Natural killer cell treated with Interleukin-12 subunit alpha and Interleukin-12 subunit beta and Interleukin-15 and Interleukin-18, amount 100 ng/mL, for 72 hours (primary cell): ENCODE data around the gene OGDHL. TPM values are rescaled to one million over a fixed set of nuclear protein-coding genes. Genes with fewer than 3 reads are reported as not detected.
"Not testable (repeated sequence)": the region's sequence is repeated elsewhere in the genome, so short reads cannot be mapped to it uniquely, and the experiment has no call there.

ENCODE experiments used
- ATAC-seq, 2 donors: fragments of 150-1000 bp; cut with Tn5 transposase in 1 of 2; sonication (Bioruptor Pico), chemical (Tn5 transposase) in 1 of 2; 2 replicates each; pipeline ENCODE4 v1.10.0; 2021
- DNase-seq: peaks from one replicate; pipeline ENCODE4 v3.0.0; 2022; ENCODE audit warnings: low spot score
- H3K27ac Mint-ChIP-seq, 2 donors: 1 replicate in 1 of 2; 2 replicates in 1 of 2; pipeline ENCODE4 v1.8.0; 2022; ENCODE audit warnings: mixed read lengths in 2 of 2, mild to moderate bottlenecking in 1 of 2, moderate library complexity in 1 of 2
- H3K27me3 Mint-ChIP-seq, 2 donors: 1 replicate in 1 of 2; 2 replicates in 1 of 2; pipeline ENCODE4 v1.8.0; 2022; ENCODE audit warnings: mixed read lengths in 2 of 2
- H3K36me3 Mint-ChIP-seq: one replicate; pipeline ENCODE4 v1.8.0; 2022; ENCODE audit warnings: mixed read lengths
- H3K4me1 Mint-ChIP-seq, 2 donors: 1 replicate in 1 of 2; 2 replicates in 1 of 2; pipeline ENCODE4 v1.8.0; 2022; ENCODE audit warnings: low read depth in 2 of 2, mixed read lengths in 2 of 2, mild to moderate bottlenecking in 1 of 2
- H3K4me3 Mint-ChIP-seq: one replicate; pipeline ENCODE4 v1.8.0; 2022; ENCODE audit warnings: mixed read lengths
- H3K9me3 Mint-ChIP-seq: 2 replicates; pipeline ENCODE4 v1.8.0; 2022; ENCODE audit warnings: mixed read lengths
- total RNA-seq, 2 donors: library from RNA; stranded (reverse); gene quantifications; one replicate each; pipeline ENCODE4 v1.2.3, GENCODE V29; 2022

Gene OGDHL
- total RNA-seq, 2 donors from 2014 or later, result not detected

- Mint-ChIP-seq H3K27me3 (peaks cover 45 to 64% of the 10 kb centered on the region in 2 donors), H3K27ac (no peak overlapping the region), H3K36me3 (no peaks in the 10 kb centered on the region), H3K4me3 (no peak overlapping the region), H3K4me1 (no peaks in the 10 kb centered on the region), H3K9me3 (no peaks in the 10 kb centered on the region)
- ATAC-seq (no peak), DNase-seq (no peak)
These were observed 6.2 kb upstream of the OGDHL start for GRCh38 chr10:49768329-49768728.

DNA sequence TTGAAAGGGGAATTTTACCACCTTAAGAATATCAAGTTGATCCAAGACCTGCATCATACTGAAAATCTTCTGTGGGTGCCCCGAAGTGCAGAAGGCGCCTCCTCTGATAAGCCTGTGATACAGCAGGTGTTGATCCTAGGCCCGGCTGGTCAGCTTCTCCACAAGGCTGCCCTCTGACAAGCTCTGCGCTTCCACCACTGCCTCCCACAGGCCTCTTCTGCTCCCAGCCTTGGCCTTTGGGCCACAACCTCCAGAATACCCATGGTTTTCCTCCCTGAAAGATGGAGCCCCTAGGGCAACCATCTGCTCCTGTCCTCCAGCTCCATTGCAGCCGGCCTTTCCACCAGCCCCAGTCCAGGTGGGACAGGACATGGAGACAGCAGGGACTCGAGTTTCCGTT, 5.6 kb upstream of the OGDHL start:
- Mint-ChIP-seq H3K4me3 (no peak overlapping the region), H3K27ac (no peak overlapping the region), H3K36me3 (no peaks in the 10 kb centered on the region), H3K4me1 (peaks cover 0 to 3% of the 10 kb centered on the region in 2 donors), H3K27me3 (peaks cover 46 to 64% of the 10 kb centered on the region in 2 donors), H3K9me3 (peaks cover 3% of the 10 kb centered on the region)
- ATAC-seq (no peak), DNase-seq (no peak)

DNA sequence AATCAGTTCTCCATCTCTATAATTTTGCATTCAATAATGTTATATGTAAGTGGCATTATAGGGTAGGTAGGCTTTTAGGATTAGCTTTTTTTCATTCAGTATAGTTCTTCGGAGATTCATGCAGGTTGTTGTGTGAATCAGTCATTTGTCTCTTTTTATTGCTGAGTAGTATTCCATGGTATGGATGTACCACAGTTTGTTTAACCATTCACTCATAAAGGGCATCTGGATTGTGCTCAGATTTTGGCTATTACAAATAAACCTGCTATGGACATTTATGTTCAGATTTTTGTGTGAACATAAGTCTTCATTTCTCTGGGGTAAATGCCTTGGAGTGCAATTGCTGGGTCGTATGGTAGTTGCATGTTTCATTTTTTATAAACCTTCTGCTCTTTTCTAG, 4.4 kb upstream of the OGDHL start:
- Mint-ChIP-seq H3K27me3 (peaks cover 40 to 54% of the 10 kb centered on the region in 2 donors), H3K9me3 (peaks cover 3% of the 10 kb centered on the region), H3K4me1 (peaks cover 0 to 9% of the 10 kb centered on the region in 2 donors), H3K36me3 (no peaks in the 10 kb centered on the region), H3K27ac (no peak overlapping the region), H3K4me3 (no peak overlapping the region)
- no peak for DNase-seq
- ATAC-seq, result no peak

- H3K36me3 Mint-ChIP-seq, result no peaks in the 10 kb centered on the region
- H3K4me3 Mint-ChIP-seq, result peak overlapping the region; percentile 53
- ATAC-seq, result no peak
- DNase-seq, result no peak
- no peak overlapping the region for H3K27ac Mint-ChIP-seq
- H3K4me1 Mint-ChIP-seq, result peaks cover 0 to 9% of the 10 kb centered on the region in 2 donors
- H3K9me3 Mint-ChIP-seq, result peaks cover 3% of the 10 kb centered on the region
- H3K27me3 Mint-ChIP-seq, result peaks cover 29% of the 10 kb centered on the region in 2 donors
These were observed 399 bp upstream of the OGDHL start for GRCh38 chr10:49762566-49762877.

- H3K9me3 Mint-ChIP-seq, result peaks cover 3% of the 10 kb centered on the region
- peaks cover 0 to 9% of the 10 kb centered on the region in 2 donors for H3K4me1 Mint-ChIP-seq
- peaks cover 17 to 23% of the 10 kb centered on the region in 2 donors for H3K27me3 Mint-ChIP-seq
- ATAC-seq, result no peak
- H3K27ac Mint-ChIP-seq, result no peak overlapping the region
- no peaks in the 10 kb centered on the region for H3K36me3 Mint-ChIP-seq
- DNase-seq, result no peak
- H3K4me3 Mint-ChIP-seq, result peak overlapping the region; percentile 4
These were observed 828 bp downstream of the OGDHL start for GRCh38 chr10:49761201-49761788.

DNA sequence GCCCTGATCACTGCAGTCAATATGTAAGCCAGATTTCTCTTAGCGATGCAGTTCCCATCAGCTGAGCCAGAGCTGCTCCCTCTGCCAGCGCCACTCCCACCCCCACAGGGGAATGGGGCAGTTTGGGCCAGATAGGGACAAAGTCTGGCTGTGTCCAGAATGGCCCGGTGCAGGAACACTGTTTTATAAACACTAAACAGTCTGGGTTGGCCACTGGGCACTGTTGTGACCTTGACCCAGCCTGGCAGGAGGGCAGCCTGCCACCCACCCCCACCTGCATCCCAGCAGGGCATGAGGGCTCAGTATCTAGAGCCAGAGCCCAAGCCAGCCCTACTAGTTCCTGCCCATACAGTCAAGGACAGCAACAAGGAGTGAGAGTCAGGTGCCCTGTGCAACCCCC, 1.3 kb downstream of the OGDHL start:
- Mint-ChIP-seq H3K9me3 (peaks cover 3% of the 10 kb centered on the region), H3K27me3 (peaks cover 14 to 23% of the 10 kb centered on the region in 2 donors), H3K36me3 (no peaks in the 10 kb centered on the region), H3K4me3 (peak overlapping the region; percentile 4), H3K4me1 (peaks cover 0 to 9% of the 10 kb centered on the region in 2 donors), H3K27ac (no peak overlapping the region)
- no peak for DNase-seq
- no peak for ATAC-seq

DNA sequence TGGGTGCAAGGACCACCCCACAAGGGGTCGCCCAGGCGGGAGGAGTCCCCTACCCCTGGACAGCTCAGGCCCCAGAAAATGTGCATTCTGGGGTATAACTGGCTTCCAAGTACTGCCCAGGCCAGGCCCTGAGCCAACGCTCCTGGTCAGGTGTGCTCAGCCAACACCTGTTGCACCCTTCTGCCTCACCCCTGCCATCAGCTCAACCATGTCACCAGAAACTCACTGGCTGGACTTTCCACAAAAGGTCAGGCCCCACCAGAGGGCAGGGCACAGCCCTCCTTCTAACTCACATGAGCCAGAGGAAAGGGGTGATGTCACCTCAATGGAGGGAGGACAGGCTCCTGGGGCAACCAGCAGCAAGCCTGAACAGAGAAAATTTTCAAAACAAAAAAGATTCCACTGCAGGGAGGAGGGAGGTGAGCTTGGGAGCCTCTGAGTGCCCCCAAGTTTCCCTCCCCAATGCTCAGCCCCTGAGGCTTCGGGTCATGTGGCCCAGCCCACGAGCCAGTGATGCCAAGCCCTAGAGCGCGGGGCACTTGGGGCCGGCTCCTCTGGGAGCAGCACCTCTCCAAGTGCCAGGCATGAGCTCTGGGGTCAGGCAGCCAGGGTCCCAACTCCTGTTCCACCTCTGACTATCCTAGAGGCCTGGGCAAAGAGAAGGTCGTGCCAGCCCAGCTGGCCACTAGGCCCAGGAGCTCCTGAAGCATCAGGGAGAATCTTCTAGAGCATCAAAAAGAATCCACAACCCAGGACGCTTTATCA, 2.2 kb downstream of the OGDHL start:
- Mint-ChIP-seq H3K27me3 (peaks cover 14 to 23% of the 10 kb centered on the region in 2 donors), H3K36me3 (no peaks in the 10 kb centered on the region), H3K9me3 (peaks cover 3% of the 10 kb centered on the region), H3K4me3 (no peak overlapping the region), H3K4me1 (peaks cover 0 to 9% of the 10 kb centered on the region in 2 donors), H3K27ac (no peak overlapping the region)
- no peak for DNase-seq
- ATAC-seq, result no peak

DNA sequence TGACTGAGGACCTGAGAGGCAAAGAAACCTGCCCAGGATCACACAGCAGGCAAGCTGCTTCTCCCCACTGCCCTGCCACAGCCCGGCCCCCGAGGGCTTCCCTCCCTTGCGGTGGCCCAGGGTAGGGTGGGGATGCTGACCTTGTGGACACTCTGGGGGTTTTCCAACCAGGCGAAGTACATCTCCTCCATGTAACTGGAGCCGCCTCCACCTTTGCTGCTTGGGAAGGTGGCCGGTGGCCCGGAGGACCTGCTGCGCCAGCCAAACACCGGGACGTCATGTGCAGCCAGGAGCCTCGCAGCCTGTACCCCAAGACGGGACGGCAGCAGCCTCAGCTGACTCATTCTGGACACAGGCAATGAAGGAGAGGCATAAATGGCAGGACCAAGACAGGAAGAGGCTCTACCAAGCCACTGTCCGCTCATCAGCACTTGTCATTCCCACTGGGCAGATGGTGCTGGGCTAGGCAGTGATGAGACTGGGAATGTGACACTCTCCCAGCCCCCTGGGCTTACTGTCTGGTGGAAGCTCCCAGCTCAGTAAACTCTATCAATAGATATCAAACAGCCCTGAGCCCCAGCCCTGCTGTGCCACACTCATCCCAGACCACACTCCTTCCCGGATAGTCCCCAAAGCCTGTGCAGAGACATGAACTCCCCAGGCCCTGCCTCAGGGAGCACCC, 3.7 kb downstream of the OGDHL start:
- Mint-ChIP-seq H3K27ac (no peak overlapping the region), H3K27me3 (peaks cover 10 to 17% of the 10 kb centered on the region in 2 donors), H3K4me3 (no peak overlapping the region), H3K4me1 (peaks cover 0 to 9% of the 10 kb centered on the region in 2 donors), H3K9me3 (peaks cover 3% of the 10 kb centered on the region), H3K36me3 (no peaks in the 10 kb centered on the region)
- DNase-seq, result no peak
- ATAC-seq, result no peak

DNA sequence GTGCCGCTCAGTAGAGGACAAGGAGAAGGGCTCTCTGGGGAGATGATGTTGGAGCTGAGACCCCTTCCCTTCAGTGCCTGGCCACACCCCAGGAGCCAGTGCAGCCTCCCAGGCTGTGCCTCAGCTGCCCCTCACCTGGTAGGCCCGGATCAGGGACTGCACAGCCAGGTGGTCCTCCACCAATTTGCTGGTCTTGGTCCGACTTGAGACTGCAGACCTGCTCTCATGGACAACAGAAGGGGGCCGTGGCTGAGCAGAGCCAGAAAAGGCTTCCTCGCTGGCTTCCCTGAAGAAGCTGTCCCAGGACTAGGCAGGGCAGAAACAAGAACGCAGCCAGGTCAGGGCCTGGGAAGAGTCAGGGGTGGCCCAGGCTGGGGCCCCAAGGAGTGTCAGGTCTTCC, 5.5 kb downstream of the OGDHL start:
- no peaks in the 10 kb centered on the region for H3K36me3 Mint-ChIP-seq
- ATAC-seq, result no peak
- peaks cover 5 to 6% of the 10 kb centered on the region in 2 donors for H3K27me3 Mint-ChIP-seq
- H3K4me3 Mint-ChIP-seq, result no peak overlapping the region
- no peaks in the 10 kb centered on the region for H3K9me3 Mint-ChIP-seq
- DNase-seq, result no peak
- H3K4me1 Mint-ChIP-seq, result no peaks in the 10 kb centered on the region
- no peak overlapping the region for H3K27ac Mint-ChIP-seq

DNA sequence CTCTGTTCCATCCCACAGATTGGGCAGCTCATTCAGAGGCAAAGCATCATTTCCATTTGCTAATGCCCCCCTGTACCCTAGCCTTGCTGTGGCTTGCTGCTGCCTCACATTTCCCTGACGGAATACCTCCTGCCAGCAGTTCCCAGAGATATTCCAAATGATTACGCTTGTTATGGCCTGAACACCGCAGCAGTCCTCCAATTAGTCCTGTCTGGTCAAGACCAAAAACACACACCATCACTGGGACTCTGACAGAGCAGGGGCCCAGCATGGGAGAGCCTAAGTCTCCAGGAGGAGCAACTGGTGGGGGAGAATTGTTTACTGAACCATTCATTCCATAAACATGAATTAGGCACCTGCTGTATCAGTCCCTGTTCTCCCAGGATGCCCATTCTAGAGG, 6.1 kb downstream of the OGDHL start:
- Mint-ChIP-seq H3K27me3 (peaks cover 5 to 6% of the 10 kb centered on the region in 2 donors), H3K4me1 (no peaks in the 10 kb centered on the region), H3K4me3 (no peak overlapping the region), H3K27ac (no peak overlapping the region), H3K9me3 (no peaks in the 10 kb centered on the region), H3K36me3 (no peaks in the 10 kb centered on the region)
- no peak for ATAC-seq
- DNase-seq, result no peak

DNA sequence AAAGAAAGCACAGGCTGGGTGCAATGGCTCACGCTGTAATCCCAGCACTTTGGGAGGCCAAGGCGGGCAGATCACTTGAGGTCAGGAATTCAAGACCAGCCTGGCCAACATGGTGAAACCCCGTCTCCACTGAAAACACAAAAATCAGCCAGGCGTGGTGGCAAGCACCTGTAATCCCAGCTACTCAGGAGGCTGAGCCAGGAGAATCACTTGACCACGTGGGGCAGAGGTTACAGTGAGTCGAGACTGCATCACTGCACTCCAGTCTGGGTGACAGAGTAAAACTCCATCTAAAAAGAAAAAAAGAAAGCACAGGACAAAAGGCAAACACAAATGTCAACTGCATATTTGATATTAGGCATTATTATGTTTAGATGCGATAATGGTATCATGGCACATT, 7.2 kb downstream of the OGDHL start:
- DNase-seq, H3K27me3 Mint-ChIP-seq, H3K36me3 Mint-ChIP-seq, H3K27ac Mint-ChIP-seq, H3K4me3 Mint-ChIP-seq, ATAC-seq, H3K9me3 Mint-ChIP-seq, H3K4me1 Mint-ChIP-seq: not testable (repeated sequence)

DNA sequence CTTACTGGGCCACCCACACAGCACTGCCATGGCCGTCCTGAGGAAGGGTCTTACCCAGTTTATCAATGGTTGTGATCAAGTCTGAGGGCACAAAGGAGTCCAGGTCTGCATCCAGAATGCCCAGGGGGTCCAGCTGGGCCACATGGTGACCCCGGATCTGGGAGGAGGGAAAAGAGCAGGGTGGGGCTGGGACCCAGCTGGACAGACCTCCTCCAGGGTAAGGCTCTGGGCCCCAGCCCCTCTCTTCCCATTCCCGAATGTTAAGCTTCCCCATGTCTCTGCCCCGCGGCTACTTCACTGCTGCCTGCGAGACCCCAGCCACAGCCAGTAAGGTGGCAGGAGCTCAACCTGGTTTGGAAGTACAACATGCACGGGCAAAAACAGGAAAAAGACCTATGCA, 9.5 kb downstream of the OGDHL start:
- Mint-ChIP-seq H3K4me1 (no peaks in the 10 kb centered on the region), H3K27ac (no peak overlapping the region), H3K36me3 (no peaks in the 10 kb centered on the region), H3K27me3 (peaks cover 4 to 6% of the 10 kb centered on the region in 2 donors), H3K4me3 (no peak overlapping the region), H3K9me3 (no peaks in the 10 kb centered on the region)
- no peak for DNase-seq
- ATAC-seq, result no peak

DNA sequence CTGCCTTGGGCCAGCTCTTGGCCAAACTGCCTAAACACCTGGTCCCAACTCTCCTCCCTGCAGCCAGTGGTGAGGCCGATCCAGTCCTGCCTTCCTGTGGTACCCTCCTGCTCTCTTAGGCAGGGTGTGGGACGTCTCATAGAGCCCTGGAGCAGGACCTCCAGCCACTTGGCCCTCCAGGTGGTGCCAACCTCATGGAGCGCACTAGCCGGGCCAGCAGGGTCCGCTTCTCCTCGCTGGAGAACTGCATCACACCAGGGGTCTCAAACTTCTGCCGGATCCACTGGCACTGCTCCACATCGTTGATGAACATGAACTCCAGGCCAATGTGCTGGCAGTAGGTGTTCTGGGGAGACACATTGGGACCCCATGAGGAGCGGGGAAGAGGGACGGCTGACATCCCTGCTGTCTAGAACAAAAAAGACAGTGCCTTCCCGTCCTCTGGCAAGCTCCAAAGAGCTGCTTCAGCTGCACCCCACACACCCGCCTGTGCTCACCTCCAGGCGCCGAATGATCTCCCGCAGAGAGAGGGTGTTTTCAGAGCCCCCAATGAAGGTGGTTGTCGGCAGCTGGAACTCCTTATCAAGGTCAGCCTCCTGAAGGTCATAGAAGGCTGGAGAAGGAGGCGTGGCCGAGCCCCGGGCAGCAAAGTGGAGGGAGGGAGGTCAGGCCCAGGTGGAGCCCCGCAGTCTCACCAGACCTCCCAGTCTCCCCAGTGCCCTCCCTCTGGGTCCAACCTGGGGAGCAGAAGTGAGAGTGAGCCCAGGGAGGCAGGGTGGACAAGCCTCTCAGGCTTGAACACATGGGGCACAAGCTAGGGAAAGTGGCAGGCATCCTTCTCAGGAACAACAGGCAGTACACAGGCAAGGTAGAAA, 10.2 kb downstream of the OGDHL start:
- Mint-ChIP-seq H3K4me1 (no peaks in the 10 kb centered on the region), H3K27ac (no peak overlapping the region), H3K9me3 (no peaks in the 10 kb centered on the region), H3K4me3 (no peak overlapping the region), H3K36me3 (no peaks in the 10 kb centered on the region), H3K27me3 (peaks cover 2 to 6% of the 10 kb centered on the region in 2 donors)
- ATAC-seq (no peak), DNase-seq (no peak)
